Middle frontal gyrus (tissue), 1 donor: ENCODE results near the gene ATP9B.

ENCODE experiments used
- DNase-seq: peaks from one replicate; pipeline ENCODE4 v3.0.0-alpha.2; 2015; ENCODE audit warnings: low spot score; ENCODE audit errors: extremely low spot score

The ATP9B gene

GRCh38 chr18:79068937-79069716, at the start of gene ATP9B:
ATP9B (plus strand) TSS chr18:79069394; CDS start chr18:79069411, 17 bp downstream.
- peak; percentile 98 for DNase-seq

- DNase-seq, result no peak
Measured at GRCh38 chr18:79019881-79020280, 49.3 kb upstream of the ATP9B start.

GRCh38 chr18:79022603-79023002, 46.6 kb upstream of the ATP9B start:
- no peak for DNase-seq

GRCh38 chr18:79026491-79026890, 42.7 kb upstream of the ATP9B start:
- no peak for DNase-seq

GRCh38 chr18:79030680-79031079, 38.5 kb upstream of the ATP9B start:
- DNase-seq, result no peak

GRCh38 chr18:79042276-79042675, 26.9 kb upstream of the ATP9B start:
- DNase-seq, result no peak

GRCh38 chr18:79043288-79043687, 25.9 kb upstream of the ATP9B start:
- DNase-seq, result no peak

- no peak for DNase-seq
Measured at GRCh38 chr18:79046522-79046921, 22.7 kb upstream of the ATP9B start.

GRCh38 chr18:79047556-79048244, 21.5 kb upstream of the ATP9B start:
- no peak for DNase-seq

- no peak for DNase-seq
Measured at GRCh38 chr18:79048245-79048632, 21.0 kb upstream of the ATP9B start.

- no peak for DNase-seq
Measured at GRCh38 chr18:79049506-79049905, 19.7 kb upstream of the ATP9B start.

GRCh38 chr18:79050005-79050404, 19.2 kb upstream of the ATP9B start:
- DNase-seq, result no peak

- DNase-seq, result no peak
Measured at GRCh38 chr18:79056827-79057367, 12.3 kb upstream of the ATP9B start.

- no peak for DNase-seq
Measured at GRCh38 chr18:79058007-79058406, 11.2 kb upstream of the ATP9B start.

GRCh38 chr18:79062806-79063205, 6.4 kb upstream of the ATP9B start:
- no peak for DNase-seq

GRCh38 chr18:79064228-79064627, 5.0 kb upstream of the ATP9B start:
- no peak for DNase-seq

GRCh38 chr18:79065802-79066201, 3.4 kb upstream of the ATP9B start:
- no peak for DNase-seq

- DNase-seq, result no peak
Measured at GRCh38 chr18:79067611-79068010, 1.6 kb upstream of the ATP9B start.

GRCh38 chr18:79068341-79068936, 755 bp upstream of the ATP9B start:
- DNase-seq, result no peak

GRCh38 chr18:79069717-79070151, 540 bp downstream of the ATP9B start:
- no peak for DNase-seq

GRCh38 chr18:79070486-79070885, 1.3 kb downstream of the ATP9B start:
- DNase-seq, result no peak

GRCh38 chr18:79071037-79071436, 1.8 kb downstream of the ATP9B start:
- no peak for DNase-seq
